HEK293T (cell line): ENCODE data around the gene CACNA1S.

Experiments used
- BHLHE40 ChIP-seq: fragments of 450-650 bp; IDR thresholded peaks from 2 replicates; pipeline ENCODE4 v1.6.1; 2016; ENCODE audit warnings: mild to moderate bottlenecking, moderate library complexity, borderline replicate concordance
- ELF4 ChIP-seq: fragments of 450-650 bp; IDR thresholded peaks from 2 replicates; pipeline ENCODE4 v1.6.1; 2017; ENCODE audit warnings: antibody characterized with exemption
- FOXK2 ChIP-seq: fragments of 450-650 bp; IDR thresholded peaks from 2 replicates; pipeline ENCODE4 v1.6.1; 2016; ENCODE audit warnings: mild to moderate bottlenecking
- SP1 ChIP-seq: fragments of 450-650 bp; IDR thresholded peaks from 2 replicates; pipeline ENCODE4 v1.6.1; 2017

DNA sequence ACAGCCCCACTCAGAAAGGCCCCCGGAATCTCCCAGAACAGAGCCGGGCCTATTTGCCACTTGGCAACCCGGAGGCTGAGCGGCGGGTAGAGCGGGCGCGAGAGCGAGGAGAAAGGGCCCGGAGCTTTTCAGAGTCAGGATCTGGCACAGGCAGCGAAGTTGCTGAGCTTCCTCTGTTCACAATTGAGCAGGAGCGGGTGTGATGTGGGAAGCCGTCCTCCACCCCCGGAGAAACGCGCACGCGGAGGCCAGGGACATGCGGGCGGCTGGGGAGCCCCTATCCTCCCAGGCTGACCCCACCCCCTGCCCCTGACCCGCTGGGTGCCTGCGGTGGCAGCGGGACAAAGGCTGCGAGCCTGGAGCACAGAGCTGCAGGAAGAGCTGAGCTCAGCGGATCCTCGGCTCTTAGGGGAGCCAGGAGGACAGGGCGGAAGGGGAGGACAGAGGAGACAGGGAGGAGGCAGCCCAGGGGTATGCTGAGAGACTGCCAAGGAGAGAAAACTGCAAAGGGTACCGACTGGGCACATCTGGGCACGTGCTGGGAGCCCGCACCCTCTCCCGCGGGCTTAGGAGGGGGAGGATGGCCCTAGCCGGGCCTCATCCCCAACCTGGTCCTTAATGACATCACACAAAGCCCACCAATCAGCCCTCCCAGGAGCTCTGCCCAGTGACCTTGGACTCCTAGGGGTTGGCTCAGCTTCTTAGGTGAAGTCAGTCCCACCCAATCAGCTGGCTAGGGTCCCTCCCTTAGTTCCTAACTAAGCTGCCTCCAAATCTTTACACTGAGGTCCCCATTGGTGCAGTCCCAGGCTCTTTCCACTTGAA lies 98.0 kb downstream of the CACNA1S start:
- TF ChIP-seq BHLHE40 (no peak), ELF4 (no peak), SP1 (no peak), FOXK2 (no peak)
